GM15510 (cell line): Measurements from ENCODE around the gene FAM78A.

ENCODE experiments used
- POLR2A ChIP-seq: IDR thresholded peaks from 3 replicates; pipeline ENCODE4 v1.6.1; 2011; ENCODE audit warnings: borderline replicate concordance; ENCODE audit not compliant: insufficient read length; ENCODE audit errors: extremely low read depth

The FAM78A gene

GRCh38 chr9:131228988-131229387 lies 47.3 kb downstream of the FAM78A start:
- no peak for TF ChIP-seq POLR2A

GRCh38 chr9:131227959-131228460 lies 48.3 kb downstream of the FAM78A start:
- TF ChIP-seq POLR2A = no peak

GRCh38 chr9:131227112-131227958 lies 49.0 kb downstream of the FAM78A start:
- TF ChIP-seq POLR2A = no peak

GRCh38 chr9:131226226-131226625 lies 50.1 kb downstream of the FAM78A start:
- TF ChIP-seq POLR2A = no peak

- TF ChIP-seq POLR2A = no peak
Observed at GRCh38 chr9:131222460-131222859, 53.9 kb downstream of the FAM78A start.

- TF ChIP-seq POLR2A = no peak
Observed at GRCh38 chr9:131220485-131220884, 55.8 kb downstream of the FAM78A start.

GRCh38 chr9:131218370-131218769 lies 57.9 kb downstream of the FAM78A start:
- no peak for TF ChIP-seq POLR2A

GRCh38 chr9:131217331-131218031 lies 58.8 kb downstream of the FAM78A start:
- no peak for TF ChIP-seq POLR2A

- TF ChIP-seq POLR2A = no peak
Observed at GRCh38 chr9:131216806-131217205, 59.5 kb downstream of the FAM78A start.

GRCh38 chr9:131214876-131215275 lies 61.4 kb downstream of the FAM78A start:
- no peak for TF ChIP-seq POLR2A

GRCh38 chr9:131214286-131214856 lies 61.9 kb downstream of the FAM78A start:
- TF ChIP-seq POLR2A = no peak
